ENCODE data around the gene KSR2. TPM values are rescaled to one million over a fixed set of nuclear protein-coding genes. Genes with fewer than 3 reads are reported as not detected.
A peak's percentile ranks its signal among the peaks of the same experiment; 100 is the strongest.

Gene KSR2
- total RNA-seq, 1 experiment from 2014 or later = 0.02 TPM

- Mint-ChIP-seq H3K36me3 (ENCODE audit: insufficient read depth, unreplicated experiment) (no peaks in the 10 kb centered on the region), H3K4me3 (ENCODE audit: unreplicated experiment) (no peak overlapping the region), H3K4me1 (ENCODE audit: insufficient read depth, unreplicated experiment) (no peaks in the 10 kb centered on the region), H3K27ac (ENCODE audit: low read depth, unreplicated experiment) (no peak overlapping the region), H3K27me3 (ENCODE audit: insufficient read depth, unreplicated experiment) (no peaks in the 10 kb centered on the region), H3K9me3 (ENCODE audit: unreplicated experiment) (no peaks in the 10 kb centered on the region)
- TF ChIP-seq CTCF (IDR thresholded peaks at IDR 0.05; ENCODE audit: unreplicated experiment) = no peak
- no peak for DNase-seq (ENCODE audit: unreplicated experiment)
- BruUV-seq (replicated peaks) = no TSS peak
- intact Hi-C loops (cut with micrococcal nuclease) = no loop called here
- CTCF ChIA-PET = no interaction called here
- POLR2A ChIA-PET = no interaction called here
These were observed 175.8 kb downstream of the KSR2 start for GRCh38 chr12:117792877-117793424.

GRCh38 chr12:117792471-117792870 lies 176.3 kb downstream of the KSR2 start:
- CTCF ChIA-PET = interaction anchor here (1.1 kb wide), 1 partner anchor 45 kb away, joined by 4 read pairs; no protein-coding TSS in a partner anchor
- intact Hi-C loops (cut with micrococcal nuclease) = no loop called here
- peak; percentile 79 for DNase-seq (ENCODE audit: unreplicated experiment)

GRCh38 chr12:117790948-117791347 lies 177.8 kb downstream of the KSR2 start:
- peaks cover 7% of the 10 kb centered on the region for H3K9me3 Mint-ChIP-seq (ENCODE audit: unreplicated experiment)
- no peaks in the 10 kb centered on the region for H3K27me3 Mint-ChIP-seq (ENCODE audit: insufficient read depth, unreplicated experiment)
- no peak overlapping the region for H3K27ac Mint-ChIP-seq (ENCODE audit: low read depth, unreplicated experiment)
- BruUV-seq (replicated peaks) = no TSS peak
- ChIA-PET CTCF (interaction anchor here (0.9 kb wide), 1 partner anchor 558 kb away, joined by 3 read pairs; no protein-coding TSS in a partner anchor), POLR2A (no interaction called here)
- intact Hi-C loops (cut with micrococcal nuclease) = no loop called here
- DNase-seq (ENCODE audit: unreplicated experiment) = no peak
- H3K4me1 Mint-ChIP-seq (ENCODE audit: insufficient read depth, unreplicated experiment) = no peaks in the 10 kb centered on the region
- no peak overlapping the region for H3K4me3 Mint-ChIP-seq (ENCODE audit: unreplicated experiment)
- no peak for TF ChIP-seq CTCF (IDR thresholded peaks at IDR 0.05; ENCODE audit: unreplicated experiment)
- no peaks in the 10 kb centered on the region for H3K36me3 Mint-ChIP-seq (ENCODE audit: insufficient read depth, unreplicated experiment)

More at GRCh38 chr12:117792471-117792870, 176.3 kb downstream of the KSR2 start:
- H3K9me3 Mint-ChIP-seq (ENCODE audit: unreplicated experiment) = no peaks in the 10 kb centered on the region
- POLR2A ChIA-PET = interaction anchor here (0.6 kb wide), 1 partner anchor 7 kb away, joined by 3 read pairs; no protein-coding TSS in a partner anchor
- no peak overlapping the region for H3K27ac Mint-ChIP-seq (ENCODE audit: low read depth, unreplicated experiment)
- no peaks in the 10 kb centered on the region for H3K4me1 Mint-ChIP-seq (ENCODE audit: insufficient read depth, unreplicated experiment)
- BruUV-seq (replicated peaks) = no TSS peak
- no peaks in the 10 kb centered on the region for H3K27me3 Mint-ChIP-seq (ENCODE audit: insufficient read depth, unreplicated experiment)
- TF ChIP-seq CTCF (IDR thresholded peaks at IDR 0.05; ENCODE audit: unreplicated experiment) = no peak
- H3K4me3 Mint-ChIP-seq (ENCODE audit: unreplicated experiment) = no peak overlapping the region
- no peaks in the 10 kb centered on the region for H3K36me3 Mint-ChIP-seq (ENCODE audit: insufficient read depth, unreplicated experiment)

- H3K4me1 Mint-ChIP-seq (ENCODE audit: insufficient read depth, unreplicated experiment) = no peaks in the 10 kb centered on the region
- CTCF ChIA-PET = no interaction called here
- no peak for DNase-seq (ENCODE audit: unreplicated experiment)
These were observed 178.6 kb downstream of the KSR2 start for GRCh38 chr12:117790198-117790597.

More at GRCh38 chr12:117790198-117790597, 178.6 kb downstream of the KSR2 start:
- no peak for TF ChIP-seq CTCF (IDR thresholded peaks at IDR 0.05; ENCODE audit: unreplicated experiment)
- Mint-ChIP-seq H3K4me3 (ENCODE audit: unreplicated experiment) (no peak overlapping the region), H3K9me3 (ENCODE audit: unreplicated experiment) (peaks cover 7% of the 10 kb centered on the region), H3K27me3 (ENCODE audit: insufficient read depth, unreplicated experiment) (no peaks in the 10 kb centered on the region), H3K36me3 (ENCODE audit: insufficient read depth, unreplicated experiment) (no peaks in the 10 kb centered on the region), H3K27ac (ENCODE audit: low read depth, unreplicated experiment) (no peak overlapping the region)
- intact Hi-C loops (cut with micrococcal nuclease) = no loop called here
- POLR2A ChIA-PET = no interaction called here
- no TSS peak for BruUV-seq (replicated peaks)

Measured in MCF 10A (cell line).